Loucy (cell line): ENCODE results near the gene IFTAP.

Experiments
- H2AFZ ChIP-seq: fragments of 200-600 bp; sonication (generic); 2 replicates; pipeline ENCODE4 v1.6.0; 2016; ENCODE audit warnings: antibody characterized with exemption, mild to moderate bottlenecking, low read length, moderate library complexity
- H3F3A ChIP-seq: fragments of 200-600 bp; 2 replicates; pipeline ENCODE4 v1.6.0; 2016; ENCODE audit warnings: antibody characterized with exemption, low read depth, mild to moderate bottlenecking
- H3K27me3 ChIP-seq: fragments of 200-600 bp; sonication (generic); 2 replicates; pipeline ENCODE4 v1.6.1; 2014; ENCODE audit warnings: low read length, mild to moderate bottlenecking; ENCODE audit not compliant: insufficient read depth, poor library complexity, severe bottlenecking
- H3K36me3 ChIP-seq: fragments of 200-600 bp; sonication (generic); 2 replicates; pipeline ENCODE4 v1.6.1; 2016; ENCODE audit warnings: low read length; ENCODE audit not compliant: insufficient read depth
- H3K4me1 ChIP-seq: fragments of 200-600 bp; sonication (generic); 2 replicates; pipeline ENCODE4 v1.5.1; 2014; ENCODE audit warnings: low read length, mild to moderate bottlenecking; ENCODE audit not compliant: insufficient read depth, poor library complexity, severe bottlenecking
- H3K4me2 ChIP-seq: fragments of 200-600 bp; sonication (generic); 2 replicates; pipeline ENCODE4 v1.6.0; 2014; ENCODE audit warnings: antibody characterized with exemption, low read length, low read depth, mild to moderate bottlenecking; ENCODE audit not compliant: poor library complexity, severe bottlenecking
- H3K4me3 ChIP-seq: fragments of 200-600 bp; sonication (generic); 2 replicates; pipeline ENCODE4 v1.5.1; 2014; ENCODE audit warnings: low read length, mild to moderate bottlenecking, mixed read lengths; ENCODE audit not compliant: poor library complexity, severe bottlenecking
- H3K79me2 ChIP-seq: fragments of 200-600 bp; sonication (generic); 2 replicates; pipeline ENCODE4 v1.6.1; 2014; ENCODE audit warnings: low read length; ENCODE audit not compliant: insufficient read depth
- H3K9ac ChIP-seq: fragments of 200-600 bp; sonication (generic); 2 replicates; pipeline ENCODE4 v1.6.0; 2014; ENCODE audit warnings: mild to moderate bottlenecking, low read depth, low read length, moderate library complexity; ENCODE audit not compliant: poor library complexity, severe bottlenecking
- H3K9me2 ChIP-seq: fragments of 200-600 bp; sonication (generic); replicated peaks from 2 replicates; pipeline ENCODE4 v1.6.1; 2016; ENCODE audit warnings: low read depth, low read length, mixed read lengths
- H3K9me3 ChIP-seq: fragments of 200-600 bp; sonication (generic); 2 replicates; pipeline ENCODE4 v1.6.1; 2014; ENCODE audit warnings: mild to moderate bottlenecking, antibody characterized with exemption, low read length, low read depth; ENCODE audit not compliant: insufficient read depth
- H4K20me1 ChIP-seq: fragments of 200-600 bp; sonication (generic); 2 replicates; pipeline ENCODE4 v1.6.0; 2014; ENCODE audit warnings: antibody characterized with exemption, low read length, mild to moderate bottlenecking; ENCODE audit not compliant: insufficient read depth, poor library complexity, severe bottlenecking
- CTCF ChIP-seq: fragments of 200-600 bp; sonication (generic); conservative IDR thresholded peaks from 2 replicates; pipeline ENCODE4 v1.5.1; 2014; ENCODE audit warnings: mild to moderate bottlenecking, antibody characterized with exemption, low read length
- EZH2phosphoT487 ChIP-seq: fragments of 200-600 bp; IDR thresholded peaks from 2 replicates; pipeline ENCODE4 v1.6.1; 2018; ENCODE audit warnings: antibody characterized with exemption, mild to moderate bottlenecking, moderate library complexity, borderline replicate concordance

Gene IFTAP

DNA sequence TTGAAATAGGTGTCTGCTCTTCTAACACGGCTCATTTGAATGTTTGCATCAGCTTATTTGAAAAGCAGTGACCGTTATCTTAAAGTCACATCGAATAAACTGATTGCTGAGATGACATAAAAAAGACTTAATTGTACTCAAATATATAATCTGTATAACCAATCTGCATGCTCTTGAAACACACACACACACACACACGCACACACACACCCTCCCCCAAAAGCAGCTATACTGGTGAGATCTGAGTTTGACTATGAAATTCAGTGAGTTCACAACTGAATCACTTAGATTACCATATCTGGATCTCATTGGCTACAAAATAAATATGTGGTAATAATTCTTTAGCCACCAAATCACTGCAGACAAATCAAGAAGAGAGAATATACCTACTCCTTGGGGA, 3.8 kb upstream of the IFTAP start:
- Histone ChIP-seq H3K79me2 (peaks cover 6% of the 10 kb centered on the region; the same call in 1 of the 2 replicates), H3K9me3 (no peaks in the 10 kb centered on the region), H2AFZ (no peak overlapping the region), H4K20me1 (no peaks in the 10 kb centered on the region), H3K27me3 (no peaks in the 10 kb centered on the region), H3K4me2 (no peak overlapping the region), H3F3A (no peaks in the 10 kb centered on the region; the same call in 1 of the 2 replicates), H3K36me3 (no peaks in the 10 kb centered on the region), H3K9me2 (no peaks in the 10 kb centered on the region), H3K9ac (no peak overlapping the region), H3K4me3 (no peak overlapping the region), H3K4me1 (no peaks in the 10 kb centered on the region)
- TF ChIP-seq CTCF: no peak
- no peak for TF ChIP-seq EZH2phosphoT487

GRCh38 chr11:36591433-36591832, 2.9 kb upstream of the IFTAP start:
- Histone ChIP-seq H4K20me1 (no peaks in the 10 kb centered on the region), H3K9me2 (no peaks in the 10 kb centered on the region), H3K4me1 (peaks cover 3% of the 10 kb centered on the region), H3K4me2 (no peak overlapping the region), H3F3A (no peaks in the 10 kb centered on the region; the same call in 1 of the 2 replicates), H3K9ac (no peak overlapping the region), H2AFZ (no peak overlapping the region), H3K4me3 (no peak overlapping the region), H3K79me2 (peaks cover 14% of the 10 kb centered on the region), H3K27me3 (no peaks in the 10 kb centered on the region), H3K36me3 (no peaks in the 10 kb centered on the region), H3K9me3 (no peaks in the 10 kb centered on the region)
- TF ChIP-seq EZH2phosphoT487 (no peak), CTCF (no peak)

- Histone ChIP-seq H3K4me3 (peak overlapping the region; percentile 73), H3K36me3 (no peaks in the 10 kb centered on the region), H3K9ac (peak overlapping the region; percentile 73)
Observed at GRCh38 chr11:36596880-36597279, 2.6 kb downstream of the IFTAP start.

More at GRCh38 chr11:36596880-36597279, 2.6 kb downstream of the IFTAP start:
- Histone ChIP-seq H3F3A (no peaks in the 10 kb centered on the region; the same call in 1 of the 2 replicates), H2AFZ (peak overlapping the region; percentile 28; the same call in 1 of the 2 replicates), H4K20me1 (no peaks in the 10 kb centered on the region), H3K4me1 (peaks cover 42% of the 10 kb centered on the region), H3K79me2 (peaks cover 28% of the 10 kb centered on the region), H3K9me3 (no peaks in the 10 kb centered on the region), H3K9me2 (no peaks in the 10 kb centered on the region), H3K4me2 (peak overlapping the region; percentile 76), H3K27me3 (no peaks in the 10 kb centered on the region)
- TF ChIP-seq EZH2phosphoT487 (no peak), CTCF (no peak)
